Peyer's patch (tissue), 4 donors: ENCODE data around the gene ALKBH6. TPM values are rescaled to one million over a fixed set of nuclear protein-coding genes. Genes with fewer than 3 reads are reported as not detected.
A peak's percentile ranks its signal among the peaks of the same experiment; 100 is the strongest.

Source experiments
- DNase-seq, 3 donors: peaks; one replicate each; pipeline ENCODE4 v3.0.0-alpha.2; 2017 to 2019
- H3K27ac ChIP-seq, 4 donors: fragments of 200-600 bp; sonication (generic); one replicate each; pipeline ENCODE4 v1.5.1; 2016 to 2019
- H3K27me3 ChIP-seq, 2 donors: fragments of 200-600 bp; sonication (generic); one replicate each; pipeline ENCODE4 v1.5.1; 2019
- H3K36me3 ChIP-seq, 3 donors: fragments of 200-600 bp; sonication (generic); one replicate each; pipeline ENCODE4 v1.5.1; 2016 to 2019
- H3K4me1 ChIP-seq, 4 donors: fragments of 200-600 bp; sonication (generic); one replicate each; pipeline ENCODE4 v1.5.1; 2016 to 2019
- H3K4me3 ChIP-seq, 4 donors: fragments of 200-600 bp; sonication (generic); 1 replicate in 3 of 4; 2 replicates in 1 of 4; pipeline ENCODE4 v1.5.1; 2016 to 2019; ENCODE audit warnings: mild to moderate bottlenecking in 1 of 4
- H3K9me3 ChIP-seq, 4 donors: fragments of 200-600 bp; sonication (generic); one replicate each; pipeline ENCODE4 v1.5.1; 2016 to 2019; ENCODE audit warnings: mild to moderate bottlenecking in 1 of 4
- POLR2A ChIP-seq, 2 donors: fragments of 450-650 bp; IDR thresholded peaks; one replicate each; pipeline ENCODE4 v1.5.1; 2017; ENCODE audit warnings: antibody characterized with exemption in 2 of 2, mild to moderate bottlenecking in 2 of 2, moderate library complexity in 2 of 2
- total RNA-seq, 4 donors: library from RNA; depleted of rRNA; stranded (reverse); fragments of >200 nt; gene quantifications; one replicate each; pipeline ENCODE4 v1.1.0, GENCODE V29; 2016
- TF ChIP-seq, protein P1 (sequence below), 6 experiments: fragments of 450-650 bp in 4 of 6; fragments of 200-600 bp in 2 of 6; sonication (generic) in 1 of 6; IDR thresholded peaks; one replicate each; pipeline ENCODE4 v1.5.1; 2017 to 2019; ENCODE audit warnings: antibody characterized with exemption in 6 of 6, mild to moderate bottlenecking in 3 of 6, moderate library complexity in 1 of 6

The ALKBH6 gene
- total RNA-seq, 4 donors from 2014 or later, result 26.4 to 56.9 (median 39.8) TPM

GRCh38 chr19:36026091-36026876 lies 12.3 kb upstream of the ALKBH6 start:
- Histone ChIP-seq H3K4me3 (no peak overlapping the region), H3K9me3 (no peaks in the 10 kb centered on the region), H3K4me1 (no peaks in the 10 kb centered on the region), H3K27ac (no peak overlapping the region), H3K27me3 (no peaks in the 10 kb centered on the region), H3K36me3 (peaks cover 0 to 25% (median 0%) of the 10 kb centered on the region in 3 donors)
- no peak for DNase-seq
- TF ChIP-seq POLR2A (IDR thresholded peaks at IDR 0.05), result no peak
- TF ChIP-seq, protein P1, sequence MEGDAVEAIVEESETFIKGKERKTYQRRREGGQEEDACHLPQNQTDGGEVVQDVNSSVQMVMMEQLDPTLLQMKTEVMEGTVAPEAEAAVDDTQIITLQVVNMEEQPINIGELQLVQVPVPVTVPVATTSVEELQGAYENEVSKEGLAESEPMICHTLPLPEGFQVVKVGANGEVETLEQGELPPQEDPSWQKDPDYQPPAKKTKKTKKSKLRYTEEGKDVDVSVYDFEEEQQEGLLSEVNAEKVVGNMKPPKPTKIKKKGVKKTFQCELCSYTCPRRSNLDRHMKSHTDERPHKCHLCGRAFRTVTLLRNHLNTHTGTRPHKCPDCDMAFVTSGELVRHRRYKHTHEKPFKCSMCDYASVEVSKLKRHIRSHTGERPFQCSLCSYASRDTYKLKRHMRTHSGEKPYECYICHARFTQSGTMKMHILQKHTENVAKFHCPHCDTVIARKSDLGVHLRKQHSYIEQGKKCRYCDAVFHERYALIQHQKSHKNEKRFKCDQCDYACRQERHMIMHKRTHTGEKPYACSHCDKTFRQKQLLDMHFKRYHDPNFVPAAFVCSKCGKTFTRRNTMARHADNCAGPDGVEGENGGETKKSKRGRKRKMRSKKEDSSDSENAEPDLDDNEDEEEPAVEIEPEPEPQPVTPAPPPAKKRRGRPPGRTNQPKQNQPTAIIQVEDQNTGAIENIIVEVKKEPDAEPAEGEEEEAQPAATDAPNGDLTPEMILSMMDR (IDR thresholded peaks at IDR 0.05), result no peak

GRCh38 chr19:36025541-36025940 lies 11.5 kb upstream of the ALKBH6 start:
- Histone ChIP-seq H3K36me3 (peaks cover 0 to 30% (median 0%) of the 10 kb centered on the region in 3 donors), H3K27me3 (no peaks in the 10 kb centered on the region), H3K4me1 (no peaks in the 10 kb centered on the region), H3K9me3 (no peaks in the 10 kb centered on the region), H3K4me3 (no peak overlapping the region), H3K27ac (no peak overlapping the region)
- DNase-seq, result no peak
- TF ChIP-seq POLR2A (IDR thresholded peaks at IDR 0.05), result no peak
- TF ChIP-seq, protein P1 (IDR thresholded peaks at IDR 0.05), result no peak

DNA sequence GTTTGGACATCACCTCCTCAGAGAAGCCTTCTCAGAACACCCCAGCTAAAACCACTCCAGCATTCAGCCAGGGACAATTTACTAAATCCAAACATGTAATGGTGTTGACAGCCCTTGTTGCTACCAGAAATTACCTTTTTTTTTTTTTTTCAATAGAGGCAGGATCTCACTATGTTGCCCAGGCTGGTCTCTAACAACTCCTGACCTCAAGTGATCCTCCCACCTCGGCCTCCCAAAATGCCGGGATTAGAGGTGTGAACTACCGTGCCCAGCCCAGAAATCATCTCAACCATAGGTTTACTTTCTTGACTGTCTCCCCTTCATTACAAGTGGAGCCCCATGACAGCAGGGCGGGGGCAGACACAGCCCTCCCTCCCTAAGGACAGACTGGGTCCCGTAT lies 9.4 kb upstream of the ALKBH6 start:
- H3K27me3 ChIP-seq, result no peaks in the 10 kb centered on the region
- peaks cover 0 to 30% (median 0%) of the 10 kb centered on the region in 3 donors for H3K36me3 ChIP-seq
- no peaks in the 10 kb centered on the region for H3K4me1 ChIP-seq
- no peaks in the 10 kb centered on the region for H3K9me3 ChIP-seq
- DNase-seq, result no peak
- TF ChIP-seq POLR2A (IDR thresholded peaks at IDR 0.05), result no peak
- TF ChIP-seq, protein P1 (IDR thresholded peaks at IDR 0.05), result no peak
- H3K4me3 ChIP-seq, result no peak overlapping the region
- H3K27ac ChIP-seq, result no peak overlapping the region

DNA sequence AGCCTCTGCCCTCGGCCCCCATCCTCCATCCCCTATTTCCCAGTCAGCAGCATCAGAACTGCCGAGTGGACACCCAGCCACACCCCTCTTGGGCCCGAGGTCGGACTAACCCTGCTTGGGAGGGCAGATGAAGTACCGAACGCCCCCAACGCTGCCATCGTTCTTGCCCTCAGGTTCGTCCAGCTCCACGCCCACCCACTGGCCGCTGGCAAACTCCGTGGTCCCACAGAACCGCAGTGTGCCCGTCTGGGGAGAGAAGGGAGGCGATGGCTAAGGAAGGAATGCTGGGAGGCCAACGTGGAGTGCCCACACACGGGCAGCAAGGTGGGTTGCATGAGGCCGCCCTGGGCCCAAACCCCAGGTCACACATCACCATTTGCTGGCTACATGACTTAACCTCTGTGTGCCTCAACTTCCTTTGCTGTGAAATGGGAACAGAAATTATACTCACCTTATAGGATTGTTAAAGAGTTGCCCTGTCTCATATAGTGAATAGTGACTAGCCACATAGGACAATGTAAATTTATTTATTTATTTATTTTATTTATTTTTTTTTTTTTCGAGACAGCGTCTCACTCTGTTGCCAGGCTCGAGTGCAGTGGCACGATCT lies 5.2 kb upstream of the ALKBH6 start:
- Histone ChIP-seq H3K36me3 (peaks cover 0 to 32% (median 0%) of the 10 kb centered on the region in 3 donors), H3K4me3 (no peak overlapping the region), H3K4me1 (peaks cover 0 to 8% (median 3%) of the 10 kb centered on the region in 4 donors), H3K9me3 (no peaks in the 10 kb centered on the region), H3K27me3 (no peaks in the 10 kb centered on the region), H3K27ac (no peak overlapping the region)
- no peak for TF ChIP-seq POLR2A (IDR thresholded peaks at IDR 0.05)
- TF ChIP-seq, protein P1 (IDR thresholded peaks at IDR 0.05), result no peak
- no peak for DNase-seq

DNA sequence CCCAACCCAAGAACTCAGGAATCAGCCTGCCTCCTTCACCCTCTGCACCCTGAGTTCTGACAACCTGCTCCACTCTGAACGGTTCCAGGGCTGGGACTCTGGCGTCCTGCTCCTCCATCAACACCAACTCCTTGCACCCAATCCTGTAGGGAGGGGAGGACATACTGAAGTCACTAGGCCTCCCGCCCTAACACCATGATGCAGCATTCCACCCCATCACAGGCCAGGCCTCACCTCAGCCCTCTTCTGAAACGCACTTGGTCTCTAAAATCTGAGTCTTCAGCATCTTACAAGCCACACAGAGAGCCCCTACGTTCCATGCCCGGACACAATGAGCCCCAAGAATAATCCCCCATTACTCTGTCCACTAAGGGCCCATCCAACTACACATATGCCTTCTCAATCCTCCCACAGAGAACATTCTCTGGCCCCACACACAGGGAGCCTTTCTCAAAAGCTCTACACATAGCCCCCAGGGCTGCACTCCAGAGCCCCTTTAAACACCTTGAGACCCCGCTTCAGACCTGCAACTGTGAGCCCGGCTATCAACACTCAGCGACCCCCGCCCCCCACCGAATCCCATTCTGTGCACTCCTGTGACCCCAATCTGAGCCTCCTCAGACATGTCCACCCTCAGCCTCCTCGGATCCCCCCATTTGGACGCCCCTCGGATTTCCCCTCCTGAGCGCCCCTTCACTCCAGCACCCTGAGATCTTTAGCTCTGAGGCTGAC lies 567 bp downstream of the ALKBH6 start:
- no peaks in the 10 kb centered on the region for H3K27me3 ChIP-seq
- TF ChIP-seq, protein P1 (IDR thresholded peaks at IDR 0.05), result no peak
- TF ChIP-seq POLR2A (IDR thresholded peaks at IDR 0.05), result no peak
- H3K36me3 ChIP-seq, result peaks cover 0 to 9% (median 0%) of the 10 kb centered on the region in 3 donors
- H3K9me3 ChIP-seq, result no peaks in the 10 kb centered on the region
- peak overlapping the region; percentile 80 to 91 (median 82) for H3K27ac ChIP-seq
- peaks cover 0 to 23% (median 9%) of the 10 kb centered on the region in 4 donors for H3K4me1 ChIP-seq
- H3K4me3 ChIP-seq, result peak overlapping the region; percentile 65 to 89 (median 87)
- DNase-seq, result no peak
